Hippocampal formation (tissue), 2 donors: Measurements from ENCODE around the gene ENC1.

Source experiments
- DNase-seq, 2 donors: peaks; one replicate each; lab custom pipeline; 2025; lab: John Stamatoyannopoulos, UW

ENC1 gene

GRCh38 chr5:74608736-74609601 is 31.6 kb downstream of the ENC1 start:
- DNase-seq, result no peak

- DNase-seq, result no peak
These were observed 34.8 kb downstream of the ENC1 start for GRCh38 chr5:74605759-74606158.

GRCh38 chr5:74603376-74603775 is 37.2 kb downstream of the ENC1 start:
- no peak for DNase-seq

GRCh38 chr5:74599148-74599547 is 41.4 kb downstream of the ENC1 start:
- DNase-seq, result no peak

GRCh38 chr5:74598731-74599130 is 41.8 kb downstream of the ENC1 start:
- no peak for DNase-seq

- DNase-seq, result no peak
These were observed 43.6 kb downstream of the ENC1 start for GRCh38 chr5:74596927-74597326.

GRCh38 chr5:74595143-74595925 is 45.2 kb downstream of the ENC1 start:
- no peak for DNase-seq

GRCh38 chr5:74594137-74595040 is 46.1 kb downstream of the ENC1 start:
- peak in 1 of 2 donors; percentile 21 for DNase-seq

GRCh38 chr5:74589204-74590056 is 51.1 kb downstream of the ENC1 start:
- DNase-seq, result no peak

GRCh38 chr5:74588415-74588814 is 52.1 kb downstream of the ENC1 start:
- no peak for DNase-seq

- no peak for DNase-seq
These were observed 52.6 kb downstream of the ENC1 start for GRCh38 chr5:74587890-74588289.

- no peak for DNase-seq
These were observed 53.2 kb downstream of the ENC1 start for GRCh38 chr5:74587300-74587699.

- no peak for DNase-seq
These were observed 53.7 kb downstream of the ENC1 start for GRCh38 chr5:74586856-74587255.

- DNase-seq, result no peak
These were observed 57.7 kb downstream of the ENC1 start for GRCh38 chr5:74582853-74583252.

- DNase-seq, result no peak
These were observed 58.6 kb downstream of the ENC1 start for GRCh38 chr5:74581988-74582365.

- no peak for DNase-seq
These were observed 59.8 kb downstream of the ENC1 start for GRCh38 chr5:74580729-74581109.

- no peak for DNase-seq
These were observed 61.3 kb downstream of the ENC1 start for GRCh38 chr5:74579215-74579614.

GRCh38 chr5:74578356-74579044 is 62.0 kb downstream of the ENC1 start:
- no peak for DNase-seq
